Measurements from ENCODE around the gene DLGAP1.

DNA sequence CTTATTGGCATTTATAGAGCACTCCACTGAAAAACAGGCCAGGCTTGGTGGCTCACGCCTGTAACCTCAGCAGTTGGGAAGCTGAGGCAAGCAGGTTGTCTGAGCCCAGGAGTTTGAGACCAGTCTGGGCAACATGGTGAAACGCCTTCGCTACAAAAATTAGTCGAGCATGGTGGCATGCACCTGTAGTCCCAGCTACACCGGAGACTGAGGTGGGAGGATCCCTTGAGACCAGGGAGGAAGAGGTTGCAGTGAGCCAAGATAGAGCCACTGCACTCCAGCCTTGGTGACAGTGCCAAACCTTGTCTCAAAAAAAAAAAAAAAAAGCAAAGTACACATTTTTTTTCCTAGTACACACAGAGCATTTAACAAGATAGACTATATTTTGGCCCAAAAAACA, 909.0 kb downstream of the DLGAP1 start:
- TF ChIP-seq KDM1A (IDR thresholded peaks at IDR 0.05; ENCODE audit: borderline replicate concordance, low read length): no peak
- TF ChIP-seq, protein P1, sequence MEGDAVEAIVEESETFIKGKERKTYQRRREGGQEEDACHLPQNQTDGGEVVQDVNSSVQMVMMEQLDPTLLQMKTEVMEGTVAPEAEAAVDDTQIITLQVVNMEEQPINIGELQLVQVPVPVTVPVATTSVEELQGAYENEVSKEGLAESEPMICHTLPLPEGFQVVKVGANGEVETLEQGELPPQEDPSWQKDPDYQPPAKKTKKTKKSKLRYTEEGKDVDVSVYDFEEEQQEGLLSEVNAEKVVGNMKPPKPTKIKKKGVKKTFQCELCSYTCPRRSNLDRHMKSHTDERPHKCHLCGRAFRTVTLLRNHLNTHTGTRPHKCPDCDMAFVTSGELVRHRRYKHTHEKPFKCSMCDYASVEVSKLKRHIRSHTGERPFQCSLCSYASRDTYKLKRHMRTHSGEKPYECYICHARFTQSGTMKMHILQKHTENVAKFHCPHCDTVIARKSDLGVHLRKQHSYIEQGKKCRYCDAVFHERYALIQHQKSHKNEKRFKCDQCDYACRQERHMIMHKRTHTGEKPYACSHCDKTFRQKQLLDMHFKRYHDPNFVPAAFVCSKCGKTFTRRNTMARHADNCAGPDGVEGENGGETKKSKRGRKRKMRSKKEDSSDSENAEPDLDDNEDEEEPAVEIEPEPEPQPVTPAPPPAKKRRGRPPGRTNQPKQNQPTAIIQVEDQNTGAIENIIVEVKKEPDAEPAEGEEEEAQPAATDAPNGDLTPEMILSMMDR (IDR thresholded peaks at IDR 0.05; ENCODE audit: control extremely low read depth in 1 of 3, insufficient read depth in 1 of 3, low read depth in 1 of 3, low read length in 3 of 3): no peak
- TF ChIP-seq POLR2A (IDR thresholded peaks at IDR 0.05; ENCODE audit: control extremely low read depth in 1 of 2, low read depth in 2 of 2, low read length in 2 of 2): no peak
- no peak for TF ChIP-seq RAD21 (IDR thresholded peaks at IDR 0.05 in 1 of 2, conservative IDR thresholded peaks at IDR 0.05 in 1 of 2; ENCODE audit: low read depth in 2 of 2, low read length in 2 of 2)
- no peak for TF ChIP-seq CTBP2 (IDR thresholded peaks at IDR 0.05; ENCODE audit: borderline replicate concordance, insufficient read depth, insufficient read length, low read length)
